ENCODE results near the gene ADAM12.
"Not testable (repeated sequence)": the region's sequence is repeated elsewhere in the genome, so short reads cannot be mapped to it uniquely, and the experiment has no call there.

Gene ADAM12

GRCh38 chr10:126060261-126060931 lies 327.9 kb downstream of the ADAM12 start:
- DNase-seq (ENCODE audit: low read depth, low spot score), result peak; percentile 58

- DNase-seq (ENCODE audit: low read depth, low spot score), result no peak
Measured at GRCh38 chr10:126059076-126059826, 329.0 kb downstream of the ADAM12 start.

- no peak for DNase-seq (ENCODE audit: low read depth, low spot score)
Measured at GRCh38 chr10:126058507-126058906, 329.8 kb downstream of the ADAM12 start.

- no peak for DNase-seq (ENCODE audit: low read depth, low spot score)
Measured at GRCh38 chr10:126058104-126058503, 330.2 kb downstream of the ADAM12 start.

- DNase-seq (ENCODE audit: low read depth, low spot score), result no peak
Measured at GRCh38 chr10:126057494-126057893, 330.8 kb downstream of the ADAM12 start.

- no peak for DNase-seq (ENCODE audit: low read depth, low spot score)
Measured at GRCh38 chr10:126054191-126054590, 334.1 kb downstream of the ADAM12 start.

GRCh38 chr10:126052171-126052570 lies 336.1 kb downstream of the ADAM12 start:
- no peak for DNase-seq (ENCODE audit: low read depth, low spot score)

- no peak for DNase-seq (ENCODE audit: low read depth, low spot score)
Measured at GRCh38 chr10:126049759-126050700, 338.2 kb downstream of the ADAM12 start.

GRCh38 chr10:126047749-126048148 lies 340.5 kb downstream of the ADAM12 start:
- not testable (repeated sequence) for DNase-seq (ENCODE audit: low read depth, low spot score)

GRCh38 chr10:126046831-126047230 lies 341.4 kb downstream of the ADAM12 start:
- no peak for DNase-seq (ENCODE audit: low read depth, low spot score)

GRCh38 chr10:126045861-126046260 lies 342.4 kb downstream of the ADAM12 start:
- DNase-seq (ENCODE audit: low read depth, low spot score), result no peak

GRCh38 chr10:126043389-126043788 lies 344.9 kb downstream of the ADAM12 start:
- no peak for DNase-seq (ENCODE audit: low read depth, low spot score)

- DNase-seq (ENCODE audit: low read depth, low spot score), result no peak
Measured at GRCh38 chr10:126042906-126043305, 345.4 kb downstream of the ADAM12 start.

- no peak for DNase-seq (ENCODE audit: low read depth, low spot score)
Measured at GRCh38 chr10:126042354-126042753, 345.9 kb downstream of the ADAM12 start.

- no peak for DNase-seq (ENCODE audit: low read depth, low spot score)
Measured at GRCh38 chr10:126041804-126042231, 346.5 kb downstream of the ADAM12 start.

GRCh38 chr10:126041117-126041516 lies 347.2 kb downstream of the ADAM12 start:
- DNase-seq (ENCODE audit: low read depth, low spot score), result no peak

- no peak for DNase-seq (ENCODE audit: low read depth, low spot score)
Measured at GRCh38 chr10:126037946-126038345, 350.3 kb downstream of the ADAM12 start.

GRCh38 chr10:126036515-126036914 lies 351.8 kb downstream of the ADAM12 start:
- DNase-seq (ENCODE audit: low read depth, low spot score), result no peak

GRCh38 chr10:126034586-126034985 lies 353.7 kb downstream of the ADAM12 start:
- no peak for DNase-seq (ENCODE audit: low read depth, low spot score)

GRCh38 chr10:126029999-126030398 lies 358.3 kb downstream of the ADAM12 start:
- no peak for DNase-seq (ENCODE audit: low read depth, low spot score)

- DNase-seq (ENCODE audit: low read depth, low spot score), result no peak
Measured at GRCh38 chr10:126027692-126028091, 360.6 kb downstream of the ADAM12 start.

GRCh38 chr10:126022841-126023240 lies 365.4 kb downstream of the ADAM12 start:
- DNase-seq (ENCODE audit: low read depth, low spot score), result no peak

Measured in brain pericyte (primary cell).